GM04503 (cell line): ENCODE measurements around the gene BCL11A.

Experiments used
- DNase-seq: peaks from one replicate; pipeline ENCODE4 v3.0.0-alpha.2; 2012; ENCODE audit warnings: low read depth

The BCL11A gene

GRCh38 chr2:60553495-60554073 lies at the start of gene BCL11A:
Gene BCL11A, minus strand, starts transcription at chr2:60553654. Its CDS starts 384 bp downstream, at chr2:60553270.
- no peak for DNase-seq

- no peak for DNase-seq
These were observed 49.5 kb upstream of the BCL11A start for GRCh38 chr2:60602828-60603532.

DNA sequence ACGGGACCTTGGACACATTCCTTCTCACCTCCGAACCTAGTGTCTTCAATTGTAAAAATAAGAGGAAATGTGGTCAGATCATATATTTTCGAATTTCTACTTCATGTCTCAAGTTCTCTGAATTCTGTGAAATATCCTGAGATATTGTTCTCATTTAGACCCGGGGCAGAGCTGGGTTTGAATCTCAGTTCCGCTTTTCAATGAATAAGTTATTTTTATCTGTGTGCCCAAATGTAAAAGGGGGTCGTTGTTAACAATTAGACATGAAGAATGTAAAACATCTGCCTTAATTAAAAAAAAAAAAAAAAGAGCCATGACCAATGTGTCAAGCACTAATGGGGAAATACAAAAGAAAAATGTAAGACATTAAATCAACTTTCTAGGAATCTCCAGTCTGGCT lies 48.9 kb upstream of the BCL11A start:
- DNase-seq, result no peak

DNA sequence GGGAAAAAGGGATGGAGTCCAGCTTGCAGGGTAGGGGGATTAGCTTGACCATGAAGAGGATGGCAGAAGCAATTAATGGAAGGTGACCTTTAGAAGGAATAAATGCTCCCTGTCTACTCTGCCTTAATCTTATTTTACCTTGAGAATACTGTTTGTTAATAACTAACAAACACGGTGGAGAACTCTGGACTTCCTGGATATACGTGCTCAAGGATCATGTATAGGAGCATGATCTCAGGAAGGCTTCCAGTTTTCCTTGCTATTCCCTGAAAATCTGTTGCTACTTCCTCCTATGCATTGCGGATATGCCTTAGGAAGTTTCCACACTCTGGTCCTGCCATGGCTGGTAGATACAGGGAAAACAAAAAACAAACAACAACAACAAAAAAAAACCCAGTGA lies 44.8 kb upstream of the BCL11A start:
- no peak for DNase-seq

DNA sequence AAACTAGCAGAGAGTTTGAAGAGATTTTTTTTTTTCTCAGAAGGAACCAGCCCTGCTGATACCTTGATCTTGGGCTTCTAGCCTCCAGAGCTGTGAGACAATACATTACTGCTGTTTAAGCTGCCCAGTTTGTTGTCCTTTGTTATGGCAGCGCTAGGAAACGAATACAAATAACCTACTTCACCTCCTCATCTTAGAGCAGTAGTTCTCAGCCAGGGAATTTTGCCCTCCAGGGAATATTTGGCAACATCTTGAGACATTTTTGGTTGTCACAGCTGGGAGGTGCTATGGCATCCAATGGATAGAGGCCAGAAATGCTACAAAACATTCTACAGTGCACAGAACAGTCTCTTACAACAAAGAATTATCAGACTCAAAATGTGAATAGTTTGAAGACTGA lies 43.9 kb upstream of the BCL11A start:
- DNase-seq, result no peak

DNA sequence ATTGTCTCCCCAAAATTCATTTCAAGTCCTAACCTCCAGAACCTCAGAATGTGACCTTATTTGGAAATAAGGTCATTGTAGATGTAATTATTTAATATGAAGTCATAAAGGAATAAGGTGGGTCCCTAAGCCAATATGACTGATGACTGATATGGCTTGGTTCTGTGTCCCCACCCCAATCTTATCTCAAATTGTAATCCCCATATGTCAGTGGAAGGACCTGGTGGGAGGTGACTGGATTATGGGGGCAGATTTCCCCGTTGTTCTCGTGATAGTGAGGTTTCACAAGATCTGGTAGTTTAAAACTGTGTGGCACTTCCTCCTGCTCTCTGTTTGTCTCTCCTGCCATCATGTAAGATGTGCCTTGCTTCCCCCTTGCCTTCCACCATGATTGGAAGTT lies 43.0 kb upstream of the BCL11A start:
- no peak for DNase-seq

DNA sequence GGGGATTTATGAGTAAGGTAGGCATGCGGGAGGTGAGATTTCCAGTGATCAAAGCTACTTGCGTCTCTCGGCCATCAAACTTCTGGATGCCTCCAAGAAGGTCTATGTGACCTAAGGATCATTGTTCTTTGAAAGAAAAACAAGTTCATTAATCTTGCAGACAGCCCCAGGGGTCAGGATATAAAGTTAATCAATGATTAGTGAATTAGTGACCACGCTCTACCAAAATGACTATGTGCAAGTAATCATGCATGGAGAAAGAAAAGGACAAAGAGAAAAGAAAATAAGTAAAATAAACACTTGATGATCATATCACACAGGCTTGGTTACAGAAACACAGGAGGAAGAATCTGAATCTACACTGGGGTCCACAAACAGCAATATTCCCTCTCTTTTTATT lies 42.5 kb upstream of the BCL11A start:
- no peak for DNase-seq

DNA sequence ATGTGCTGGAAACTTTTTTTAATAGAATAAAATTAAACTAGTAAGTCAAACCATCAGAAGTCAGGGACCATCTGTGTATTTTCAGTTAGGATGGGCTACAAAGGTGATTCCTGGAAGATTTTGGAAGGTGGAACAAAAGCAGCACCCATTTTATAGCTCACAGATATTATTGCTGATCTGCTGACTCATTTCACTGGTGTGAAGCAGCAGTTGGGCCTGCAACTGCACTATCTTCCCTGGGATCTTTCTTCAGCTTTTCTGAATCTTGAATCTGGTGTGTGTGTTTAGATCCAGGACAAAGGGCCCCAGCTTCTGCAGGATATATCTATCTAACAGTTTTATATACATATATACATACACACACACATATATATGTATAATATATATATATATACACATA lies 35.6 kb upstream of the BCL11A start:
- DNase-seq, result no peak

DNA sequence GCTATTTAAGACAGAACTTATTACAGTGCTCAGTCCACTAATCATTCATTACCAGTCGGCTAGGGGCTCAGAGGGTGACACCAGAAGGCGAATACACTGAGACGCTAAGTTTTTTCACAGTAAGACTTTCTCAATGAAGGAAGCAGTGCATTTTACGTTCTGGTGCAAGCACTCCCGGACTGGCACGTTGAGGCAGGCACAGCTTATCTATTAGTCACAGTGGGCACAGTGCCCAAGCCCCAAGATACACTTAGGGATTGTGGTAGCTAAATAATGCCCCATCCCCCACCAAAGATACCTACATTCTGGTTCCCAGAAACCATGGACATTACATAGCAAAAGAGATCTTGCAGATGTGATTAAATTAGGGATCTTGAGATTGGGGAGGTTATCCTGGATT lies 32.6 kb upstream of the BCL11A start:
- no peak for DNase-seq

GRCh38 chr2:60585276-60585675 lies 31.8 kb upstream of the BCL11A start:
- no peak for DNase-seq

DNA sequence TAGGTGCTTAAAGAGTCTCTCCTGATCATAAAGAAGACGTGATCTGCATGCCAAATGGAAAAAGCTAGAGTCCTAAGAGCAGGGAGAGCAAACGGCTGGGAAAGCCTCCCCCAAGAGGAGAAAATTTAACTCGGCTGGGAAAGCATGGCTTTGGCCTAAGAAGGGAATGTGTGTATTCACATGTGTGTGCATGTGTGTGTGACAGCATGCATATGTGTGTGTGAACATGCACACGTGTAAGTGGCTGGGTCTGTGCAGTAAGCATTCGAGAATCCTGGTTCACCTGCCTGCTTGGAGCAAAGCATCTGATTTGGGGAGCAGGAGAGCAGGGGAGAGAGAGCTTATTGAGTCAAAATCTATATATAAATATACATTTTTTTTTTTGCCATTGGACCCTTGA lies 30.1 kb upstream of the BCL11A start:
- no peak for DNase-seq

GRCh38 chr2:60581433-60582282 lies 28.2 kb upstream of the BCL11A start:
- no peak for DNase-seq

DNA sequence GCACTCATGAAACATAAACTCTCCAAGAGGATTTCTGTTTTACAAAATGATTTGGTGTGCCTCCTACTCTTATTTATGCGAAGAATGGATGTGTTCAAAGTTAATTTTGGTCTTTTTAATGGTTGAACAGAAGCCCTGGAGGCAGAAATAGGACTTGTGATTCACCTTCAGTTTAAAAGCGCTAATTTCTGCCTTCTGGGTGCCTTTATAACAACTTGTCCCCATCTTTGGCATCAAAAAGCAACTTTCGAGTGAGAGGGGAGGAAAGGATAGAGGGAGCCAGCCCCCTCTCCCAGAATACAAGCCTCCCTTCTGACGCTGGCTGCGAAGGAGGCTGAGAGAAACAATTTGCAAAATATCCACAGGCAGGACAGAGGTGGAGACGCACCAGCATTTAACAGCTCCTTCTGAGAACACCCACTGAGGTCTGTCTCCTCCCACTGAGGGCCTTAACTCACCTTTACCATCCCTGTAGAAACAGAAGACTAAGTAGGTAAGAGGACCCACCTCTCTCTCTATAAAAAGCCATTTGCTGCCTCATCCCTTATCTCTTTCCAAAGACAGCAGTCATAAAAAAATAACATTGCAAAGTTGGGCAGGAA lies 24.3 kb upstream of the BCL11A start:
- no peak for DNase-seq

DNA sequence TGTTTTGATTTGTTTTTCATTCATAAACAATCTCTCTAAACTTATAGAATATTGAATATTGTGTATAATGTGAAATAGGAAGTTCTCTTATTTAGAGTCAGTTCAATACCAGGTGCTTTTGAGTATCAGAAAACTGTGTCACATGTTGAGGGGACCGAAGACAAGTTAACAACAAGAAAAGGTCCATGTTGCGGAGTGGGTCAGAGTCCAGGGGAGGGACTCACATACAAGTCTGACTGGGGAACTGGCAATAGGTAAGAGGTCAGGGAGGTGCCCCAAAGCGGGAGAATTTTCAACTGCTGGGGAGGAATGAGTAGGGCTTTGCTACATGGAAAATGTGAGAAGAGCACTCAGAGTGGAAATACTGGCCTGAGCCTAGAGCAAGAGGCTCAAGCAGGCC lies 19.8 kb upstream of the BCL11A start:
- DNase-seq, result no peak

GRCh38 chr2:60570251-60570650 lies 16.8 kb upstream of the BCL11A start:
- DNase-seq, result no peak

DNA sequence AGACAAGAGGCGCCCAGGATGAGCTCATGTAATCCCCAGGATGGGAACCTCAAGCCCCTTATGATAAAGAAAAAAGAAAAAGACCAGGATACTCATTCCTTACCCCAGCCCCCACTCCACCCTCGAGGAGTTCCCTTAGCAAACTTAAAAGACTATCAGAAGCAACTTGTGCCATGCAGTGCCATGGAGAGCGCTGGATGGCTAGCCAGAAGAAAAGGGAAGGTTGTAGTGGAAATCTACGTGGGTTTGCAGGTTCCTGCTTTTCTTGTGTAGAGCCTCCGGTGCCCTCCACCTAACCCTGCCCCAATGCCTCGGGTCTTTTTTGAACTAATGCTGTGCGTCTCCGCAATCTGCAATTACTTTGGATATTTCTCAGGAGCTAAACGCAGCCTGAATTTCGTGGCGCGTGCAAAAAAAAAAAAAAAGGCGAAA lies 16.2 kb upstream of the BCL11A start:
- DNase-seq, result no peak

GRCh38 chr2:60567919-60568768 lies 14.7 kb upstream of the BCL11A start:
- DNase-seq, result no peak

- no peak for DNase-seq
These were observed 13.6 kb upstream of the BCL11A start for GRCh38 chr2:60567096-60567495.

DNA sequence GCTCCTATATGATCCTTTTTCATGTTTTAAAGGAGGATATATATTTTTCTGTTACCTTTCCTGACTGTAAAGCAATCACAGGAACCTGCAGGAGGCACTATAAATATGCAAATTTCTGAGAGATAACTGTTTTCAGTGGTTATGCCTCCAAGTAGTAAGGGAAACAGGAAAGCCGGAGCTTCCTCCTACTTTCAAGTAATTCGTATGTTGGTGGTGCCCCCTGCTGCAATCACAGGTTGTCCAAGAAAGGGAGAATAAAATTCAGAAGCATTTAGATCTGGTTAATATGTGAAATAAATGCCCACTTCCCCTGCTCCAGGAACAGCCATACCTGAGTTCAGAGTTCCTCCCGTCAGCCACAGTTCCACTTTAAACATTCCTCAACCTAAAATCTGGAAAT lies 12.0 kb upstream of the BCL11A start:
- DNase-seq, result no peak

GRCh38 chr2:60560734-60561644 lies 7.5 kb upstream of the BCL11A start:
- no peak for DNase-seq

DNA sequence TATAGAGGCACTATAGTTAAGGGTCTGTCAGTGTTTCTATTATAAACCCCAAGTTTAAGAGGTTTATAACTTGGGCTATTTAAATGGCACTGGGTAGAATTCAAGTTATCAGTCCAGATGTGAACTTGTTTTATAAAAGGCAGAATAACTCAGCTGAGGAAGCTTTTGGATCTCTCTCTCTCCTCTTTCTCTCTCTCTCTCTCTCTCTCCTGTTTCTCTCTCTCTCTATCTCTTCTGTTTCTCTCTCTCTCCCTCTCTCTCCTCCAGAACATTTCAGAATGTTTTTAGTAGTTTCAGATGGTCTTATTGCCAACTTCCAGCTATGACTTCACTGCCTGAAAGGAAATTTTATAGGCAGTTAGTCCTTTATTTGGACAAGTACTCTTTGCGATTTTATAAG lies 6.4 kb upstream of the BCL11A start:
- DNase-seq, result no peak
